ENCODE data around the gene STXBP6.

The STXBP6 gene

DNA sequence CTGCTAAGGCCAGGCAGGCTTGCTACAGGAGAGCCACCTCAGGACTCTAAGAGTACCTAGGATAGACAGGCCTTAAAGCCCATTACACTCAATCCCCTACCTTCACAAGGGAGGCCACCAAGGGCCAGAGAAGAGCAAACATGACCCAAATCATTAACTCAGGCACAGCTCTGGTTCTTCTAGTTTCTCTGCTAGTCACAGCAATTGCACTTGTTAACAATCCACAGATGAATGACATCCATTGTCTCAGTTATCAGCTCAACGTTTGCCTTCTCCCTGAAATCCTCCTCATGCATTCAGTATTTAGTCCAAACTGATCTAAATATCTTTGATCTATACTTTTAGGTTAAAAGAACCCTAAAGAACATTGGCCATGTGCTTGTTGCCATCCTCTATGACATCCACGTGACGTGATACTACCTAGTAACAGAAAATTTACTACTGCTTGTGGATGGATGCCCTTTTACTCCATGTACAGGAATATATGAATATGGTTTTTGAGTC is 164.5 kb downstream of the STXBP6 start:
- no peak for DNase-seq (ENCODE audit: low read depth)

DNA sequence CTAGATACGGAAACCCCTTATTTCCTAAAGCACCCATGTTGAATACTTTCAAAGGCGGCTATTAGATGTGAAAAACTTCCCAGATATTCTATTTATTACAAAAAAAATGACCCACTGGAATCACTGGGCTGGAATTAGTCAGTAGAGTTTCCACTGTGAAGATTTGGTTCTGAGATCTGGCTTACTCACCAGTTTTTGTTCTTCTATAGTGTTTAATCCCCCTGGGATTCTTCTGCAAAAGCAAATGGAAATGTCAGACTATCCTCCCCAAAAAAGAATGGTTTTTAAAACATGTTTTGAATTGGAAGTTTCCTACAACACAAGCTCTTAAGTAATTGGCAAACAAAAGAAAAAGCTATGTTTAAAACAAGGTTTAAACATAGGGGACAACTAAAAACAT is 166.4 kb downstream of the STXBP6 start:
- no peak for DNase-seq (ENCODE audit: low read depth)

DNA sequence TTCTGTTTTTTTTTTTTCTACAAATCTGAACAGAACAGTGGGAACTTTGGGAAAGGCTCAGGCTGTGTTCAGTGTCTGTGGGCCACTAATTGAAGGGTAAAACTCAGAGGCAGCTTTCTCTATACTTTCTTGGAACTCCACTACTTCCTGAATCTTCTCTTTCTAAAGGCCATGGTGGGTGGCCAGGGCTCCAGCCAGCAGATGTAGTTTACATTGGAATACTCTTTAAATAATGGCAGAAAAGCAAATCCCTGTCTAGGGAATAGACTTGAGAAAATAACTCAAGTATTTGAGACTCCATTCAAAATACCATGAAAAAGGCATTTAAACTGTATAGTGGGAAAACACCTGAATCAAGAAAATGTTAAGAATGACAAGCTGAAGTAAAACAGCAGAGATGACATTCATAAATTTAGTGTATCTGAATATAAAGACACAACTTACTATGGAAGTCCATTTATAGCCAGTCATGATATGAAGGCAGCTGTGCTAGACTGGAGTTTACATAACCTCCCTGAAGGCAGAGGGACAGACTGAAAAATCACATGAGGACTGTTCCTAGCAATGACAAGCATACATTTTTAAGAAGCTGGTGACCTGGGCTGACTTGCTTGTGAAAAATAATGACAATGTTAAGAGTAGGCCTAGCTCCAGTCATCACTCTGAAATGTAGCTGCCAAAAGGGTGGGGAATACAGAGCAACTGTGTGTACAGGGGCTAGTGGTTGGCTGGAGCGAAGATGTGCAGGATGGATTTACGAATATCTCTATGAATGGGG is 168.6 kb downstream of the STXBP6 start:
- DNase-seq (ENCODE audit: low read depth), result no peak

DNA sequence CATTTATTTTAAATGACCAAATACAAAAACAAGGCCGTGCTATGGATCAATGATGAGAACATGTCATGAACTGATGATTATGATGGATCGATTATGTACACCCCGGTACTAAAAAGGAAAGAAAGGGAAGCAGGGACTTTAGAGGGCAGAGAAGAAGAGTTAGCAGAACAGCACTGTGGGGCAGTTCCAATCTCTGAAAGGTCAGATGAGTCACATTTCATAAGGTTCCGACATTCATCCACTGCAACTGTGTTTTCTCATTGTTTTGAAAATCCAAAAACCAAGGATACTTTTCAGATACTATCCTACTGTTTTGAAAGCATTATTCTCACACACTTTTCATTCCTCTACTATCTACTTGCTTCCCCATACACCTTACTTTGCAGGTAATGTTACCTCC is 169.3 kb downstream of the STXBP6 start:
- no peak for DNase-seq (ENCODE audit: low read depth)

DNA sequence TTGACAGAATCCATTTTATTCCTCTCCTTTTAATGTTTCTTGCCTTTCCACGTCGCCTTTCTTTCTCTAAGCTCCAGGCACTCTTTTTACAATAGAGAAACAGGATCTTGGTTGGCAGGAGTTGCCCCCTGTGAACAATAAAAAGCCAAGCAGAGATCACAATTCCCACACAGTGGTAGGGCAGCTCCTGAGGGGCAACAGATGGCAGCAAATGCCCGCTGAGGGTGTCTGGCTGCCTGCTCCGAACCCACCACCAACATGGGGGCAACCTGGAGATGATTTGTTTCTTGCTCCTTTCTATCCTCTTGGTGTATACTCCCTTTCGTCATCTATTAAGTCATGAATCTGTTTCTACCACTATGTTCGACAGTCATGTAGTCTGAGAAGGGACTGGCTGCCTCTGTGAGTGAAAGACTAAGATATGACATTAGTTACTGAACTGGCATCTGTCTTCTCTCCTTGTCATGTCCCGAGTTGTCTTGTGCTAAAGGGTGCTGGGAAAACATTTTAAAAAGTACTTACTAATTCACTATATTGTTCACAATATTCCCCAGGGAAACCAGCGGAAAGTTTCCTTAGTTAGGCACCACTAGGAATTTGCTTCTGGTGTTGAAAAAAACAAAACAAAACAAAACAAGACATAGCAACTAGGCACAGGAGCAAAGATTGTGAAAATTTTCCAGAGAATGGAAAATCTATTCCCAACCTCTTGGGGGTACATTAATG is 170.1 kb downstream of the STXBP6 start:
- DNase-seq (ENCODE audit: low read depth), result no peak

DNA sequence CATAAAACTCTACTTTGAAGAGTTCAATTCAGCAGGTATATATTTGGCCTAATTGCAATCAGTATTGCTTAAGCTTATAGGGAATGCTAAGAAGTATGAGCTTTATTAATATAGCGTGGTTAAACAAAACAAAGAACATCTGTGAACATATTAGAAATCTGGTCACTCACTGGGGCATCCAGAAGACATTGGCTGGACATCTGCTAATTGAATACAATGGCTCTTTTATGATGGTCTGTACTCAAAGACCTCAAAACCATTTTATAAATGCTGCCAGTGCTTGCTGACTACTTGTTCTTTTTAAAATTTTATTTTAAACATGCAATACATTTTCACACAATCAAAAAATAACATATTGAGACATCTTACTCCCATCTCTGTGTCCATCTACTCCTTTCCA is 173.0 kb downstream of the STXBP6 start:
- no peak for DNase-seq (ENCODE audit: low read depth)

DNA sequence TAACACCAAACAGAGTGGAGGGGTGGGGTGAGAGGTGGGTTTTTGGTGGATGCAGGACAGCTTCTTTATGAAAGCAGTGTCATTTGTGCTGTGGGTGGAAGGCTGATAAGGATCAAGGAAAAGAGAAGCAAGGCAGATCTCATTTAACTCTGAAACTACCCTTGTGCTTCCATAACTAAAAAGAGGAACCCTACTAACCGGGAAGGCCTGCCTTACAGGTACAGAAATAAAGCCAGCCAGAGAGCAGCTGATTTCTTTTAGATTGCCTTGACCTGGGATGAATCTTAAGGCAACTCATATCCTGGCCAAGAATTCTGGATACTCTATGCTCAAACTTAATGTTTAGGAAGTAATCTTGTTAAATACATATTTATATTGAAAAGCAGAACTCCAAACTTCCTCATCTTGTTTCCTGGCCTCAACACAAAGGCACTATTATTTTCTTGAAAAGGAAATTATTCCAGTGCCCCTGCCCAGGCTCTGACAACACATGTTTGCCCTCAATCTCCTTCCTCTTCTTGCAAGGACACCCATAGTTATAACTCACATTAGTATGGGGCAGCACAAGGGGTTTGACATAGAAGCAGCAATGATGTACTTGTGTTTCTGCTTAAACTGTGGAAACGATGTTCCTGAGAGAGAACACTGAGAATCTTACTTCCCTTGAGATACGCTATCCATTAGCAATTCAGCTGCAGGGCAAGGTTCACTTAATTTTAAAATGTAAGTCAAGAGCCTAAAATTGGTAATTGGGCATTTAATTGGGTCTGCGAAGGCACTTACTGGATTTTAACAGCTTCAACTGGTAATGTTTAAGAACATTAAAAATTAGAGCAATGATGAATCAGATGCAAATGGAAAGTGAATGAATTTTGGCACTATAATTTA is 173.7 kb downstream of the STXBP6 start:
- DNase-seq (ENCODE audit: low read depth), result no peak

DNA sequence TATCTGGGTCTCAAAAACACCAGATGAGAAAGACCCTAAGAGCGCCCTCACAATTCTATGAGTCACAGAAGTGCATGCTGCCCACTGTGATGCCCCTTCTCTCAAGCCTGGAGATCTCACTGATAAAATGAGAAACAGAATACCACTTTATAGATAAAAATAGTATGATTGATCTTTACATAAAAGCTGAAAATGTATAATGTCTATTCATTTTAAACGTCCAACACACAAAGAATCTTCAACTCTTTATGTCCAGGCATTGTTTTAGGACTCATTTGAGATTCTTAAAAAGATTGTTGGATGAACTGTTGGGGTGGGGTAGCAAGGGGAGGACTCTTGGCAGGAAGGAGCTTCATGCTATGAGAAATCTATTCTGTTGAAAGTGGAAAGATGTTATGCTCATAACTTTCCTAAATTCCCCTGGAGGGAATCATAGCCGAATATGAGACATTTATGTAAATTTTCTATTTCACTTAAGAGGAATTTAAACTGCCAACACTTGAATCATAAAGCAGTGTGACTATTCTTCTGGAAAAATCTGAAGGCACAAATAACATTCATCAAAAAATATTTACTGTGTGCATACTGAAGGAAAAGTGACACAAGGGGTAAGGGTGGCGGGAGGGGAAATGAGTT is 174.6 kb downstream of the STXBP6 start:
- no peak for DNase-seq (ENCODE audit: low read depth)

DNA sequence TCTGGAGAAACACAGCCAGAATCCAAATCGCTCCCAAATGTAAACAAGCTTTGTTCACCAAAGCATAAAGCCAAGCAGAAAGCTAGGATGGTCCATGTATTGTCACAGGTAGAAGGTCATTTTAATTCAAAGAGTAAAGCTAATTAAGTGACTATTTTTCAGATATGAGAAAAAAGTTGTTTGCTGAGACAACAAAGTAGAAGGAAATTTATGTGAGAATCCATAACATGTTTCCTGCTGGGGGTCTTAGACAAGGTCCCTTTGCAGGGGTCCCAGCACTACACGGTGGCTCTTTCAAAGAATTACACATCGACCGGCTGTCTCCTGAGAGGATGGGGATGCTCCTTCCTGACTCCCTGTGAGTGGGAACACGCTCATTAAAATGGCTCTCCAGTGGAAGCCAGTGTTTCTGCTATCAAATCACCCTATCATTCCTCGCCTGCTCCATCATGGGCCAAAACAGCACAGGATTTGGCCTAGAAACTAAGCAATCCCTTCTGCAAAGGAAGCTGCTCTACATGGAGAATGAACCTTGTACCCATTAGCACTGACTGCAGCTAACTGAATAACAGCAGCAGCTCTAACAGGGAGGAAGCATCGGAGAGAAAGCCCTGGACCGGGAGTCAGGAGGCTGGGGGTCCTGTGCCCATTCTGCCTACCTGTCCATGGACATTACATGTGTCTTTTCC is 175.3 kb downstream of the STXBP6 start:
- no peak for DNase-seq (ENCODE audit: low read depth)

DNA sequence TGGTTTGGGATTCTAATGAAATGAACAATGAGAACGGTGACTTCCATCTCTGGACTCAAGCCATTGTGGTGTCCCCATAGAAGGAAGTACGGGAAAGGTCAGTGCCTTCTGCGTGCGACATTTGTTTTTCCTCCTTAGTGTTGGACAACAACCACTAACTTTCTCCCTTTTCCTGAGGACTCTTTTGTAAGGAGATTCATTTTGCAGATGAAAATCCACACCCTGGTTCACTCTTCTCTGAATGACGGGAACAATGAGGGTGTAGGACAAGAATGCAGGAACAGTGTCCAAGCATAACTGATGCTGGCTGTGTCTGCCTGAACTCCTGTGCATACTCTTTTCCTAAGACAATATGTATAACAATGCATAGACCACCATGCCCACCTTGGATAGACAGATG is 176.4 kb downstream of the STXBP6 start:
- no peak for DNase-seq (ENCODE audit: low read depth)

DNA sequence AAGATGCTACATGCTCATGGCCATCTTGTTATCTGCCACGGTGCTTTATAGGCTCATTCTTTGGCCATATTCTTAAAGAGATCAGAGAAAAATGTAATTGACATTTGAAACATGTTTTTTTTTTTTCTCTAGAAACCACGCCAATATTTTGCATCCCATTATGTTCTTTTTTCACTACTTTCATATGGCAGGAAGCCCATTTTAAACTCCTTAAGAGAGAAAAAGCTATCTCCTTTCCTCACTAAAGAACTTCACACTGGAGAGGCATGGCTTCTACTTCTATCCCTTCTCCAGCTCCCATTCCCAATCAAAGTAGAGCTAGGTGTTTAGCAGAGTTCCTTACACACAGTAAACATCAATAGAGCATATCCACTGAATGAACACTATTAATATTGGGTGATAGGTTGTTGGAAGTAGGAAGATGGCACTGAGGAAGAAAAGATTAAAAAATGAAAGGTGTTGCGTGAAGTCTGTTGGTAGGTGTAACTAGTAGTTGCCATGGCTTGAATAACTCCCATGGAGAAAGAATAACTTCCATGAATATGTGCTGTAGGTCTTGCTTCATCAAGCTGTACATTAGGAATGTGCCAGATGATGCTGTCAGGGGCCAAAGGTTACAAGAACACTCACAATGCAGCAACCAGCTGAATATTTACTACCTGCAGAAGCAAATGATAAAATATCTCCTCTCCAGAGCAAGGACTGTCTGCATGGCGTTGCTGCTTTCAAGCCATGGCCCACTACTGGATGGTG is 178.8 kb downstream of the STXBP6 start:
- no peak for DNase-seq (ENCODE audit: low read depth)

DNA sequence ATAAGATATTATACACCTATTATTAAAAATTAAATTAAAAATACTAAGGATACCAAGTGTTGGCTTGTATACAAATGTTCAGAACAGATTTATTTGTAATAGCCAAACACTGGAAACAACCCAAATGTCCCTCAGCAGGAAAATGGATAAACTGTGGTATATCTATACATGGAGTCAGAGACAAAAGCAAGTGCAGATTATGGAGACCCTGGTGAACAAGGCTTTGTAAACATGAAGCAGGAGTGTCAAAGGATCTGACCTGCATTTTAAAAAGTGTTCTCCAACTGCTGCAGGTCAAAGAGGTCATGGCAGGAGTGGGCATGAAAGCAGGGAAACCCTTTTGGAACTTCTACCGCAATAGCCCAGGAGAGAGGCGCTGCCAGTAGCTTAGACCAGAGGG is 181.6 kb downstream of the STXBP6 start:
- DNase-seq (ENCODE audit: low read depth), result no peak

DNA sequence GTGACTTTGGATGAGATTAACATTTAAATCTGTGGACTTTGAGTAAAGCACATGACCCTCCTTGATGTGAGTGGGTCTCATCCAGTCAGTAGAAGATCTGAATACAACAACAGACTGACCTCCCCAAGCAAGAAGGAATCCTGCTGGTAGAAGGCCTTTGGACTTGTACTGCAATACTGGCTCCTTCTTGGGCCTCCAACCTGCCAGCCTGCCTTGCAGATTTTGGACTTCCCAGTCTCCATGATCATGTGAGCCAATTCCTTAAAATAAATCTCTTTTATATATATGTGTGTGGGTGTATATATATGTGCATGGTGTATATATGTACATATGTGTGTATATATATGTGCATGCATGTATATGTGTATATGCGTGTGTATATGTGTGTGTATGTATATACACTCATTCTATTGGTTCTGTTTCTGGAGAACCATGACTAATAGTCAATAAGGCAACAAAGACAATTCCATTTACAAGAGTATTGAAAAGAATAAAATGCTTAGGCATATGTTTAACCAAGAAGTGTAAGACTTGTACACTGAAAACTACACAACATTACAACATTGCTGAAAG is 183.8 kb downstream of the STXBP6 start:
- no peak for DNase-seq (ENCODE audit: low read depth)

DNA sequence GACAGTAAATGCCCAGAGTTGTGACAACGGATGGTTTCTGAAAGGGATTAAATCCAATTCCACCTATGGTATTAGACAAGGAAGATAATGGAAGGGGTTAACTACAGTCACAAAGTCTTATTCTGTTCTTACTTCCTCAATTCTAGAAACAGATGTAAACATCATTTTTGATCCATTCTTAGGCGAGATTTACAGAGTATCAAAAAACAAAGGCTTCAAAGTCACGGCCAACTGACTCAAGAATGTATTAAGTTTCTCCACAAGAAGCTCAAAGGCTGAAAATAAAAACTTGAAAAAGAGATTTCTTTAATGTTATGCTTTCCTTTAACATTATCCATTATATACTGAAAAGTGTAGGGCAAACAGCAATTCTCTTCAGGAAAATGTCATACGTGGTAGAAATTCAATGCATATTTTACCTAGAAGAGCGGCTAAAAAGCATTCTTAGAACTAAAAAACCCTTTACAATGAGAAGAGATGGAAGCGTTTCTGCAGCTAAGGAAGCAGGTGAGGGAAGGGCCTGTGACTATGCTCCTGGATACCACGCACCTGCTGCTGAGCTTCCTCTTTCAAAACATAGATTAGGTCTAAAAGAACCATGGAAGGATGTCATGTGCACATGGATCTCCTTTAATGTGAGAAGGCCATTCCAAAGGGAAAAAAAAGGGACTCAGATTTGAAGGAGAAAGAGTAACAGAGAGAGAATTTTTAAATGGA is 185.8 kb downstream of the STXBP6 start:
- no peak for DNase-seq (ENCODE audit: low read depth)

DNA sequence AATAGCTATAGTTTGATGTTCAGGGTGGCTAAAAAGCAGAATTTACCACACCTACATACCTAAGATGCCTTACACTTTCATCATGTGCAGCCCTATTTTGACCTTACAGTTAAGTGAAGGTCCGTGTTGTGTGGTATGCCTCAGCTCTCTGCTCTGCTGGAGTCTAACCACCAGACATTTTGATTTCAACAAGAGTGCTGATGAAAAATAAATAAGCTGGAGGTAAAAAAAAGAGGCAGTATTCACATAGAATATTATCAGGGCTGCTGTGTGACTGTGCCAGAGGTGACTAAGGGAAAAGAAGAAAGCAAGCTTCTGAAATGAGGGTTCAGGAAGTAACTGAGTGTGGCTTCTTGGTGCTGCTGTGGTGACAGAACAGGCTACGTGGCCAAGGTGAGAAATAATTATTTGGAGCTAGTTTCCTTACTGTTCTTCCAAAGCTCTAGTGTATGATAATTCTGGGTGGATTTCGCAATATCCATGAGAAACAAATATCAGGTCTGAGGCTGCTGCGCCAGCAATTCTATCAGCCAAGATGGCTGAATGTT is 188.8 kb downstream of the STXBP6 start:
- DNase-seq (ENCODE audit: low read depth), result no peak

DNA sequence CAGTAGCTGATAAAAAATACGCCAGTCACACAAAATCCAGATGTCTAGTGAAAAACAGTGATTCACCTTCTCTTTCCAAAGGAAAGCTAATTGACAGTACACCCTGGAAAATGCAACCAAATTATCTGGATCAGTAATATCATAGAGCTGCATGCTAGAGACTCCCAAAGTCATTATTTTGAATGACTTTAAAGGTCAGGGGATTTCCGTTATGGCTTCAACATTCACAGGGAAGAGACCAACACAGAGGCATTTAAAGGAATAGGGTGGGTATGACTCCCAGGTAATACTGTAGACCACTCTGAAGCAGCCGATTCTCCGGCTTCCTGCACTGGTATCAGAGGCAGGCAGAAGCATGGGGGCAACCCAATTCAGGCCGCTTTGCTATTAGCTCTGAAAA is 190.4 kb downstream of the STXBP6 start:
- no peak for DNase-seq (ENCODE audit: low read depth)

DNA sequence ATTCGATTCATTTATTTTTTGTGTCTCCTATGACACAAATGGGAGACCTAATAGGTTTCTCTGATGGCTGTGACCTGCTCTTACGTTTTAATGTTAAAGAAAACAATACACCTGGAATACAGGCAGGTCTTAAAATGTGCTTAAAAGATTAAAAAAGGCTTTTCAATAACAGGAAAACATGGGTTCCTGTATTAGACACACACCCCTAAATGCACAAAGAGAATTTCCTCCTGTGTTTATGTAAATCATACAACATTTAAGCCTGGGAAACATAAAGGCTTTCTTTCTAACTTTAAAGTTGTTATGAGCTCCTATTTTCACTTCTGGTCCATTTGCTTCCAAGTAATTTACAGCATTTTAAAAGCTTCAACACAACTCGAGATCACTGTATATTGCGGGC is 191.3 kb downstream of the STXBP6 start:
- no peak for DNase-seq (ENCODE audit: low read depth)

DNA sequence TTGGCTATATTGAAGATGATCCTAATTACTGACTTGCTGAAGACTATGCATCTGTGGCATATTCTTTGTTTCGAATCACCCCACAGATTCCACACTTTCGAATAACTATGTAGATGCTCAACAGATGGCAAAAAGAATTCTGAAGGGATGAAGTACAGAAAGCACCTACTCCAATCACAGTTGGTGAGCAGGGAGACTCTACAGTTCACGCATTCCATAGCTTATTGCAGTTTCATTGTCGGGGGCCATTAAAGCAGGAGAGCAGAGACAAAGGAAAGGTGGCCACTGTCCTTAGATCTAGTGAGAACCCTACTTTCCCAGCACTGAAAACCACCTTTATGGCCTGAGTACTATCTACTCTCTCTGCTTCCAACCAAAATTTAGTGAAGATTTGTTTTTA is 191.9 kb downstream of the STXBP6 start:
- DNase-seq (ENCODE audit: low read depth), result no peak

DNA sequence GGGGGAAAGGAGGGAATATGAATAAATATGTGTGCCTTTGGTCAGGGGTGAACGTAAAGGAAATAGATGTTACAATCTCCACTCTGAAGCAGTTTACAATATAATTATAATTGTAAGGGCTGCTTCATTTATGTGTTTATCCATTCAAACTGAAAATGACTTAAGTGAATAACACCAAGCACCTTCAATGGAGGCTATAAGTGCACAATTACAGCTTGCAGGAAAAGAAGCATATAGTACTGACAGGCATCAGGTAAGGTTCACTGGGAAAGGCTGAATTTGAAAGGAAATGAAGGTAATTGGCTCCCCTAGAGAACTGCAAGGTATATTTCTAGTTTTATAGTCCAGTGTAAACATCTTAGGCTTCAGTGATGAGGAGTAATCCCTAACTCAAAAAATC is 192.7 kb downstream of the STXBP6 start:
- no peak for DNase-seq (ENCODE audit: low read depth)

All from T-helper 22 cell (primary cell).